CD4-positive, alpha-beta T cell treated with Interferon alpha-2 for 1 hour (primary cell): ENCODE data around the gene CLN6.
"Not testable (repeated sequence)": the region's sequence is repeated elsewhere in the genome, so short reads cannot be mapped to it uniquely, and the experiment has no call there.

Experiments used
- DNase-seq, 2 donors: peaks; one replicate each; pipeline ENCODE4 v3.0.0-alpha.2; 2020 to 2022

CLN6 gene

GRCh38 chr15:68221530-68222431 is 7.7 kb downstream of the CLN6 start:
- DNase-seq, result not testable (repeated sequence)

- DNase-seq, result no peak
Observed at GRCh38 chr15:68220967-68221366, 8.6 kb downstream of the CLN6 start.

GRCh38 chr15:68220489-68220888 is 9.0 kb downstream of the CLN6 start:
- no peak for DNase-seq

GRCh38 chr15:68218847-68219798 is 10.4 kb downstream of the CLN6 start:
- no peak for DNase-seq

- DNase-seq, result no peak
Observed at GRCh38 chr15:68218331-68218730, 11.2 kb downstream of the CLN6 start.

- no peak for DNase-seq
Observed at GRCh38 chr15:68217341-68217740, 12.2 kb downstream of the CLN6 start.

- no peak for DNase-seq
Observed at GRCh38 chr15:68214838-68215254, 14.7 kb downstream of the CLN6 start.

GRCh38 chr15:68213991-68214837 is 15.3 kb downstream of the CLN6 start:
- no peak for DNase-seq

GRCh38 chr15:68213491-68213845 is 16.1 kb downstream of the CLN6 start:
- DNase-seq, result not testable (repeated sequence)

GRCh38 chr15:68211656-68212320 is 17.7 kb downstream of the CLN6 start:
- DNase-seq, result no peak

- DNase-seq, result peak; percentile 33 to 53
Observed at GRCh38 chr15:68210821-68211655, 18.5 kb downstream of the CLN6 start.

GRCh38 chr15:68210409-68210756 is 19.1 kb downstream of the CLN6 start:
- DNase-seq, result no peak

- peak; percentile 18 to 20 for DNase-seq
Observed at GRCh38 chr15:68209735-68210408, 19.7 kb downstream of the CLN6 start.

GRCh38 chr15:68209272-68209671 is 20.3 kb downstream of the CLN6 start:
- no peak for DNase-seq

GRCh38 chr15:68208636-68209240 is 20.8 kb downstream of the CLN6 start:
- DNase-seq, result no peak

- no peak for DNase-seq
Observed at GRCh38 chr15:68208136-68208535, 21.4 kb downstream of the CLN6 start.

- DNase-seq, result no peak
Observed at GRCh38 chr15:68207176-68207935, 22.2 kb downstream of the CLN6 start.

GRCh38 chr15:68206711-68207151 is 22.8 kb downstream of the CLN6 start:
- no peak for DNase-seq

- peak; percentile 7 to 48 for DNase-seq
Observed at GRCh38 chr15:68205954-68206539, 23.5 kb downstream of the CLN6 start.
